HG03108 (cell line): Measurements from ENCODE around the gene CNN2.

Source experiments
- ATAC-seq: cut with Tn5 transposase; IDR thresholded peaks from one replicate; pipeline ENCODE4 v1.9.1; 2021; ENCODE audit warnings: moderate library complexity; ENCODE audit not compliant: unreplicated experiment

CNN2 gene

GRCh38 chr19:1025960-1026782 lies at the start of gene CNN2:
CNN2 (plus strand) TSS chr19:1026608; CDS start chr19:1026662, 54 bp downstream.
- peak; percentile 55 for ATAC-seq

GRCh38 chr19:977058-977464 lies 49.3 kb upstream of the CNN2 start:
- no peak for ATAC-seq

- ATAC-seq = no peak
Measured at GRCh38 chr19:979318-979741, 47.1 kb upstream of the CNN2 start.

- no peak for ATAC-seq
Measured at GRCh38 chr19:980133-980998, 46.0 kb upstream of the CNN2 start.

- ATAC-seq = peak; percentile 56
Measured at GRCh38 chr19:982567-983170, 43.7 kb upstream of the CNN2 start.

- peak; percentile 46 for ATAC-seq
Measured at GRCh38 chr19:984165-984967, 42.0 kb upstream of the CNN2 start, which contains the start of gene WDR18. WDR18 (plus strand) TSS chr19:984345; CDS start chr19:984354, 9 bp downstream.

GRCh38 chr19:986083-986482 lies 40.3 kb upstream of the CNN2 start:
- ATAC-seq = no peak

- ATAC-seq = no peak
Measured at GRCh38 chr19:988081-988480, 38.3 kb upstream of the CNN2 start.

GRCh38 chr19:988510-988909 lies 37.9 kb upstream of the CNN2 start:
- ATAC-seq = no peak

- ATAC-seq = no peak
Measured at GRCh38 chr19:989381-990081, 36.9 kb upstream of the CNN2 start.

- ATAC-seq = no peak
Measured at GRCh38 chr19:990119-990571, 36.3 kb upstream of the CNN2 start.

- ATAC-seq = no peak
Measured at GRCh38 chr19:990746-991145, 35.7 kb upstream of the CNN2 start.

- ATAC-seq = no peak
Measured at GRCh38 chr19:991174-991931, 35.1 kb upstream of the CNN2 start.

GRCh38 chr19:991932-992669 lies 34.3 kb upstream of the CNN2 start:
- ATAC-seq = no peak

- ATAC-seq = no peak
Measured at GRCh38 chr19:992670-993055, 33.7 kb upstream of the CNN2 start.

GRCh38 chr19:993361-993830 lies 33.0 kb upstream of the CNN2 start:
- no peak for ATAC-seq

GRCh38 chr19:993831-994393 lies 32.5 kb upstream of the CNN2 start:
- ATAC-seq = no peak

GRCh38 chr19:994516-994915 lies 31.9 kb upstream of the CNN2 start:
- ATAC-seq = no peak
